Ishikawa (cell line): Measurements from ENCODE around the gene CCDC183.

Experiments used
- CREB1 ChIP-seq: IDR thresholded peaks from 2 replicates; pipeline ENCODE4 v1.6.1; 2012; ENCODE audit warnings: low read depth
- MAX ChIP-seq: IDR thresholded peaks from 2 replicates; pipeline ENCODE4 v1.6.1; 2012
- RAD21 ChIP-seq: IDR thresholded peaks from 2 replicates; pipeline ENCODE4 v1.6.1; 2012; ENCODE audit warnings: low read depth
- TAF1 ChIP-seq: IDR thresholded peaks from 2 replicates; pipeline ENCODE4 v1.6.1; 2012; ENCODE audit warnings: low read depth, mild to moderate bottlenecking
- ZBTB7A ChIP-seq: IDR thresholded peaks from 2 replicates; pipeline ENCODE4 v1.6.1; 2012; ENCODE audit warnings: low read depth

GRCh38 chr9:136829981-136830885 lies 34.1 kb downstream of the CCDC183 start:
- no peak for TF ChIP-seq RAD21
- no peak for TF ChIP-seq MAX
- TF ChIP-seq TAF1, result no peak
- TF ChIP-seq CREB1, result no peak
- no peak for TF ChIP-seq ZBTB7A
